ENCODE measurements around the gene SPATA18. TPM values are rescaled to one million over a fixed set of nuclear protein-coding genes. Genes with fewer than 3 reads are reported as not detected.

The SPATA18 gene
- total RNA-seq: not detected in 2 replicates
- not detected for polyA plus RNA-seq (2012)

GRCh38 chr4:52051213-52051614 is at the start of gene SPATA18:
SPATA18 (plus strand) TSS chr4:52051304; CDS start chr4:52051705, 401 bp downstream.
- DNase-seq (ENCODE audit: low read depth): no peak

GRCh38 chr4:52001616-52002015 is 49.5 kb upstream of the SPATA18 start:
- DNase-seq (ENCODE audit: low read depth): no peak

GRCh38 chr4:52004414-52004813 is 46.7 kb upstream of the SPATA18 start:
- no peak for DNase-seq (ENCODE audit: low read depth)

GRCh38 chr4:52005604-52006273 is 45.4 kb upstream of the SPATA18 start:
- no peak for DNase-seq (ENCODE audit: low read depth)

- no peak for DNase-seq (ENCODE audit: low read depth)
Measured at GRCh38 chr4:52006887-52007286, 44.2 kb upstream of the SPATA18 start.

GRCh38 chr4:52010986-52011385 is 40.1 kb upstream of the SPATA18 start:
- DNase-seq (ENCODE audit: low read depth): no peak

GRCh38 chr4:52012651-52013050 is 38.5 kb upstream of the SPATA18 start:
- DNase-seq (ENCODE audit: low read depth): no peak

GRCh38 chr4:52014903-52015302 is 36.2 kb upstream of the SPATA18 start:
- no peak for DNase-seq (ENCODE audit: low read depth)

GRCh38 chr4:52015366-52015765 is 35.7 kb upstream of the SPATA18 start:
- peak; percentile 28 for DNase-seq (ENCODE audit: low read depth)

GRCh38 chr4:52016981-52017380 is 34.1 kb upstream of the SPATA18 start:
- DNase-seq (ENCODE audit: low read depth): no peak

GRCh38 chr4:52017814-52018213 is 33.3 kb upstream of the SPATA18 start:
- DNase-seq (ENCODE audit: low read depth): no peak

GRCh38 chr4:52019936-52020657 is 31.0 kb upstream of the SPATA18 start, which contains the start of gene LRRC66:
LRRC66 (minus strand) TSS chr4:52020363; CDS start chr4:52017613, 2,750 bp downstream.
- no peak for DNase-seq (ENCODE audit: low read depth)

- DNase-seq (ENCODE audit: low read depth): no peak
Measured at GRCh38 chr4:52028970-52029369, 22.1 kb upstream of the SPATA18 start.

- DNase-seq (ENCODE audit: low read depth): no peak
Measured at GRCh38 chr4:52032005-52032404, 19.1 kb upstream of the SPATA18 start.

- DNase-seq (ENCODE audit: low read depth): no peak
Measured at GRCh38 chr4:52035190-52035589, 15.9 kb upstream of the SPATA18 start.

- no peak for DNase-seq (ENCODE audit: low read depth)
Measured at GRCh38 chr4:52036886-52037530, 14.1 kb upstream of the SPATA18 start.

GRCh38 chr4:52037689-52038102 is 13.4 kb upstream of the SPATA18 start:
- peak; percentile 85 for DNase-seq (ENCODE audit: low read depth)

- peak; percentile 75 for DNase-seq (ENCODE audit: low read depth)
Measured at GRCh38 chr4:52038103-52038912, 12.8 kb upstream of the SPATA18 start, which contains the start of gene SGCB. SGCB (minus strand) TSS chr4:52038299; CDS start chr4:52038259, 40 bp downstream.

- no peak for DNase-seq (ENCODE audit: low read depth)
Measured at GRCh38 chr4:52045028-52045427, 6.1 kb upstream of the SPATA18 start.

- DNase-seq (ENCODE audit: low read depth): no peak
Measured at GRCh38 chr4:52049266-52049665, 1.8 kb upstream of the SPATA18 start.
